Activated CD8-positive, alpha-beta T cell treated with anti-CD3 and anti-CD28 coated beads, Interleukin-2, amount 10 ng/mL, durations not matched to agents 7 days and 5 days (primary cell): ENCODE data around the gene TRIM43B. TPM values are rescaled to one million over a fixed set of nuclear protein-coding genes. Genes with fewer than 3 reads are reported as not detected.
"Not testable (repeated sequence)": the region's sequence is repeated elsewhere in the genome, so short reads cannot be mapped to it uniquely, and the experiment has no call there.

Experiments
- ATAC-seq: fragments of 150-1000 bp; cut with Tn5 transposase; one replicate; pipeline ENCODE4 v1.10.0; 2021; ENCODE audit warnings: moderate library complexity
- CTCF ChIA-PET: fragments of 350-600 bp; sonication (Branson Sonifier 250); formaldehyde crosslinking; loops from one replicate; lab custom pipeline; 2021; ENCODE audit warnings: antibody characterized with exemption; lab: Charles Lee
- POLR2A ChIA-PET: fragments of 350-600 bp; sonication (Branson Sonifier 250); formaldehyde crosslinking; loops from one replicate; lab custom pipeline; 2021; ENCODE audit warnings: antibody characterized with exemption; lab: Charles Lee
- DNase-seq: peaks from one replicate; pipeline ENCODE4 v3.0.0-alpha.2; 2020
- H3K27ac Mint-ChIP-seq: one replicate; pipeline ENCODE4 v1.8.0; 2021; ENCODE audit warnings: mild to moderate bottlenecking, mixed read lengths
- H3K27me3 Mint-ChIP-seq: one replicate; pipeline ENCODE4 v1.8.0; 2021; ENCODE audit warnings: low read depth, mixed read lengths
- H3K36me3 Mint-ChIP-seq: one replicate; pipeline ENCODE4 v1.8.0; 2021; ENCODE audit warnings: low read depth, mixed read lengths
- H3K4me1 Mint-ChIP-seq: one replicate; pipeline ENCODE4 v1.8.0; 2021; ENCODE audit warnings: low read depth, mixed read lengths
- H3K4me3 Mint-ChIP-seq: one replicate; pipeline ENCODE4 v1.8.0; 2021; ENCODE audit warnings: mild to moderate bottlenecking, mixed read lengths
- H3K9me3 Mint-ChIP-seq: one replicate; pipeline ENCODE4 v1.8.0; 2022; ENCODE audit warnings: mixed read lengths; ENCODE audit not compliant: insufficient read depth
- total RNA-seq, 2 experiments: library from RNA; stranded (reverse); gene quantifications; one replicate each; pipeline ENCODE4 v1.2.3, GENCODE V29; 2021

TRIM43B gene
- total RNA-seq, 2 experiments from 2014 or later = not detected

GRCh38 chr2:95427196-95427867 is 57.2 kb downstream of the TRIM43B start:
- H3K27ac Mint-ChIP-seq, H3K36me3 Mint-ChIP-seq, CTCF ChIA-PET, H3K9me3 Mint-ChIP-seq, H3K27me3 Mint-ChIP-seq, ATAC-seq, DNase-seq, H3K4me1 Mint-ChIP-seq, POLR2A ChIA-PET, H3K4me3 Mint-ChIP-seq: not testable (repeated sequence)

Other genes starting within 250 kb of the TRIM43B start
- under 1 TPM; 0.34 to 0.47 TPM for gene PROM2, start 210.3 kb downstream of the TRIM43B start, total RNA-seq
- gene KCNIP3, start 187.4 kb downstream of the TRIM43B start, total RNA-seq = not detected
- 10 to 100 TPM; 29.2 to 30.5 TPM for gene FAHD2A, start 82.0 kb downstream of the TRIM43B start, total RNA-seq
- not detected for gene TRIM43, start 107.2 kb upstream of the TRIM43B start, total RNA-seq